Right kidney (tissue), 1 donor: ENCODE measurements around the gene TMEM92.
A peak's percentile ranks its signal among the peaks of the same experiment; 100 is the strongest.
"Not testable (repeated sequence)": the region's sequence is repeated elsewhere in the genome, so short reads cannot be mapped to it uniquely, and the experiment has no call there.

Experiments
- DNase-seq: peaks from one replicate; pipeline ENCODE4 v3.0.0-alpha.2; 2016

Gene TMEM92

DNA sequence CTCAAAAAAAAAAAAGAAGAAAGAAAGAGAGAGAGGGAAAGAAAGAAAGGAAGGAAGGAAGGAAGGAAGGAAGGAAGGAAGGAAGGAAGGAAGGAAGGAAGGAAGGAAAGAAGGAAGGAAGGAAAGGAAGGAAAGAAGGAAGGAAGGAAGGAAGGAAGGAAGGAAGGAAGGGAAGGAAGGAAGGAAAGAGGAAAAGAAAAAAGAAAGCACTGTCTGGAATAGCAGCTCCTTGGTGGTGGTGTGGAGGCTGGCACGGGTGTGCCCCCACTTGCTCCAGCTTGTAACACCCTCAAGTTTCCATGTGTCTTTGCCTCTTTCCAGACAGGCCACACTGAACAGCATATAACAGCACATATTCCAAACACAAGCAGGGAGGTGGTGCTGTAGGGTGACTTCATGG lies 26.6 kb downstream of the TMEM92 start:
- DNase-seq = not testable (repeated sequence)

DNA sequence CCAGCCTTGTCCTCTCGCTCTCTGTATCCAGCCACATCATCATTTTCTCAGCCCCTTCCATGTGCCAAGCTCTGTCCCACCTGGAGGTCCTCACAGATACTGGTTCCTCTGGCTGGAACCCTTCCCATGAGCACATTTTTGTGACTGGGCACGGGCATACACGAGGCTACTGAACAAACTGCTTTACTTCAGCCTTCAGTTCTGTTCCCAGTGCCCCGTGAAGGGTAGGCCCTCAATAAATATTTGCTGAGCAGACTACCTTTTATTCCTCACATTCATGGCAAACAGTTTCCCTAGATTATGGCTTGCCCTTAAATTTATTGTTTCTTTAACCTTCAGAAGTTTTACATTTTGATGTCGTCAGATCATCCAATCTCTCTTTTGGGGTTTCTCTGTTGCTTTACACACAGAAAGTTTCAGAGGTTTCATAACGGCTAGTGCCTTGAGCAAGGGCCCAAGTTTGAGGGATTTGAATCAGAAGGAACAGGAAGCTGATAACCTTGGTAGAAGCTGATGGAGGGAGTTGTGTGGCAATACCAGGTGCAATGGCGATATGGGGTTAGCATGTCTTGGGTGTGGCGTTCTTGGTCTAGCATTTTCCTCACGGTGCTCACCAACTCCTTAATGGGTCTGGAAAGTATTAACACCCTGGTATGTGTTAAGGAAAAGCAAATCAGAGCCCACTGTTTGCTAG lies 27.8 kb downstream of the TMEM92 start:
- DNase-seq = no peak

- DNase-seq = no peak
Observed at GRCh38 chr17:50303051-50303450, 28.8 kb downstream of the TMEM92 start.

GRCh38 chr17:50303596-50303995 lies 29.3 kb downstream of the TMEM92 start:
- no peak for DNase-seq

DNA sequence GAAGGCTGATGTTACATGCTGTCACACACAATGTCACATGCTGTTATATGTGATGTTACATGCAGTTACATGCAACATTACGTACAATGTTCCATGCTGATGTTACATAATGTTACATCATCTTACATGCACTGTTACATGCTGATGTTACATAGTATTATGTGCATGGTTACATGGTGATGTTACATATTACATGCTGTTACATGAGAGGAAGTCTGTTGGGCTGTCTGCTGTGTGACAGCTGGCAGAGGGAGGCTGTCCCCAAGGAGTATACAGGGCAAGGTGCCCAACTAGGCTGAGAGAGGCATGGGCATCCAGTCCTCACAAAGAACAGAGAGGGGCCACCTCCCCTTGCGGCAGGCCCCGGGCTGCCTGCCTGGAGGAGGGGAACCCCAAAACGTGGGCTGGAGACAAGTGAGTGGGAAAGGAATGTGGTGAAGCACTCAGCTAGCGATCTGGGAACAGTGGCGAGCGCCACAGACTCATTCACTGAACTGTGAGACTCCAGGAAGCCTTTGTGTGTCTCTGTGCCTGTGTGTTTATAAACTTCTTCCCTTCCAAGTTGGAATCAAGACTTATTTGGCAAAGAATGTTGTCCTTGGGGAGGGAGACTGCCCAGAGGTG lies 30.6 kb downstream of the TMEM92 start:
- DNase-seq = no peak

- DNase-seq = no peak
Observed at GRCh38 chr17:50307654-50308053, 33.4 kb downstream of the TMEM92 start.

GRCh38 chr17:50308666-50309065 lies 34.4 kb downstream of the TMEM92 start:
- DNase-seq = no peak

DNA sequence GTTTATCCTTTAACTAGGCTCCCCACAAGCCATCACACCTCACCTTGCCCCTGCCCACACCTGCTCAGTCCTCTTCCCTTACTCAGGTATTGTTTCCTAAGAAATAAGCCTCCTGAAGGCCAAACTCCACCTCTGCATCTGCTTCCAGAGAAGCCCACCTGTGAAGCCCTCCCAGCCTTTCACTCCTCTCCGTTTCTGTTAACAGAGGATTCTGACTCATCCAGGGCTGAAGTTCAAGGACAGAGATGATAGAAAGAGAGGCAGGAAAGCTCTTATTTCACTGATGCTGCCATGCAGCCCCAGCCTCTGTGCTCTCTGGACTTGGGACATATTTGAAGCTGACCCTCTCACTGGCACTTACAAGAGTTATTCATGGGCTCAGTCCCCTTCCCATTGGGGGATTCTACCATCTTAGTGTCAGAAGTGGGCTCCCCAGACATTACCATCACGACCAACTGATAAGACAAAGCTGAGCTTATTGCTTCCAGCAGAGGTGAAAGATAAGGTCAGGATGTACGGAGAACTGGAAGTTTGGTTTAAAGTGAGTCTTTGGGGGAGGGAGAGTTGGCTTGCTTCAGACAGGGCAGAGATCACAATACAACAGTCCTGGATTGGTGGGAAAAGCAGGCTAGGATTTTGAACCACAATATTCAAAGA lies 36.3 kb downstream of the TMEM92 start:
- DNase-seq = no peak

GRCh38 chr17:50311112-50311460 lies 36.8 kb downstream of the TMEM92 start:
- no peak for DNase-seq

DNA sequence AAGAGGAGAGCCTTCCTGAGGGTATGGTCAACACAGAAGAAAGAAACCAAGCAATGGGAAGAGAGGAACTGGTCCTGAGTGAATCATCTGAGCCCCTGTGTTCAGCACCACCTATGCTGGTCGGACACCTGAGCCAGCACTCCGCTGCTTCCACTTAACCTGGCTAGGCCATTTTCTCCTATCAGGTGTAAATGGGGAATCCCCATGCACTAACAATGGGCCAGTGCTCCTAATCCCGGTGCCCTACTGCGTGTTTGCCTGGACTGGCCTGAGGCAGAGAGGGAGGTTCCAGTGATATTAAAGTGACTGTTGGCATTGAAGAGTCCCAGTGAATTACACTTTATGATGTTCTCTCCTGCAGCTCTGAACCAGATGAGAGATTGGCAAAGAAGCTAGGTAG lies 37.2 kb downstream of the TMEM92 start:
- DNase-seq = no peak

- DNase-seq = peak; percentile 47
Observed at GRCh38 chr17:50312308-50312707, 38.0 kb downstream of the TMEM92 start.

DNA sequence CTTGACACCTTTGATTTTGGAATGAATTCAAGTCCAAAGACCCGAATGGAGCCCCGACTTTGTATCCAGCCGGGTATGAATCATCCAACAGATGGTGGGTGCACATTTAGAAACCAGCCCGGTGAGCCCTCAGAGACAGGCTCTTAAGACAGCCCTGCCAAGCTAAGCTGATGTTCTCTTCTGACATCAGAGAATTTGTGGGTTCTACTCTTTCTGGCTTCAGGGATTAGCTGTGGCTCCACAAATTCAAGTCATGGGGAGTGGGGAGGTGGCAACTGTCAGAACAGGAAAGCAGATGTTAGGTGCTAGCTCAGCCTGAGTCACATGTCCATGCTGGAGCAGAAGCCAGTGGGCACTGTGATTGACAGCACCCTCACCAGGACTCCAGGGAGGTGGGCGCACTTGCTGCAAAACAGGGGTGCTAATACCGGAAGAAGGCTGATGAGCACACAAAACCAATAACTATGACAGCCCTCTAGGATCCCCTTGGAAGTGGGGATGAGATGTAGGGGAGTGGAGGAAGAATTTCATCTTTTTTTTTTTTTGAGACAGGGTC lies 40.3 kb downstream of the TMEM92 start:
- DNase-seq = no peak

DNA sequence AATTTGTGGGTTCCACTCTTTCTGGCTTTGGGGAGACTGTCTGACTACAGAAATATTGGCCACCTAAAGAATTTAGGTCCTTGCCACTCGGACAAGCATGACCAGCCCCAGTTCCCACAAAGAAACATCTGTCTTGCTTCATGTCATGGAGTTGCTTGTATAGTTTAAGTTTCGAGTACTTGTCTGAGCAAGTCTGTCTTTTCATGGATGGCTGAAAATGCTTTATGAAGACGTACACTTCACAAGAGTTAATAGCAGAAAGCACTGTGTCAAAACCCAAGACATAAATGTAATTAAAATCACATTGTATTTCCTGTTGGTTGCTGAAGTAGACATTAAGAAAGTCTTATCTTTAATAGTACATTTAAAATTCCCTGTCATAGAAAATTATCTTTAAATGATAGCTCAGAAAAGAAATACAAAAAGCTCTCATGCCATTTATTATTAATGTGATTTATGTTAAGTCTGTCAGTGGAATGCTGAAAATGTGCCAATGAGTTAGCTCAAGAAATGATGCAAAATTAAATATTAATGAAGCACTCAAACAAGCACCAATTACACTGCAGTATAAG lies 41.8 kb downstream of the TMEM92 start:
- no peak for DNase-seq

- not testable (repeated sequence) for DNase-seq
Observed at GRCh38 chr17:50316660-50317059, 42.4 kb downstream of the TMEM92 start.

GRCh38 chr17:50317121-50317520 lies 42.9 kb downstream of the TMEM92 start:
- DNase-seq = no peak

DNA sequence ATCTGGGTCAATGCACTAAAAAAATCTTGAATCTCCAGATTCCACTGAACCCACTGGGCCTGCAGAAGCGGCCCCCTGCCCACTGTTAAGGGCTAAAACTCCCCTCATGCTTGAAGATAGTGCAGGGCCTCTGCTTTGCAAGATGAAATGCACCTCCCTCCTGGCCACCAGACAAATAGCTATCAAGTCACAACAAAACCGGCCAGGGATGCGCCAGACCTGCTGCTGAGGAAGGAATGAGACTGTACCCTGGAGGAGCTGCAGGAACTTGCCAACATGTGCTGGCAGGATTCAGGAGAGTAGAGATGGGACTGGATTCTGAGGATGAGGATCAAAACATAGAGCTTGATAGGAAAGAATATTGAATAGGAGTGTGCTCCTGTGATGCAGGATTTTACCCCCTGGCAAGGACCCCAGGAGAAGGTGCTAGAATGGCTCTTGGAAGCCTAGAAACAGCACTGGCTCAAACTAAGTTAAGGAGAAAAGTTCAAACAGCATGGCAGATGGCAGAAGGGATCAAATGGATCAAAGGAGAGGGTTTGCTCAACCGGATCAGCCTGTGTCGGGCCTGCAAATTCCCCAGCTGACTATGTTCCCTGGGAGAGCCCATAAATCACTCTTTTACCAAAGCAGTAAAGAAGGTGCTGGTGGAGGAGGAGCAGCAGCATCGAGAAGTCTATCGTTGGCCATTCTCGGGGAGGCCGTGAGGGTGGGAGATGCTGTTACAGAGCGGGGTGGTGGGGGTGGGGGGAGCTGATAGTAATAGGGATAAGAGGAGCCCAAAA lies 44.4 kb downstream of the TMEM92 start:
- peak; percentile 67 for DNase-seq

- DNase-seq = peak; percentile 31
Observed at GRCh38 chr17:50319306-50320004, 45.2 kb downstream of the TMEM92 start.

- no peak for DNase-seq
Observed at GRCh38 chr17:50322271-50322670, 48.0 kb downstream of the TMEM92 start.

DNA sequence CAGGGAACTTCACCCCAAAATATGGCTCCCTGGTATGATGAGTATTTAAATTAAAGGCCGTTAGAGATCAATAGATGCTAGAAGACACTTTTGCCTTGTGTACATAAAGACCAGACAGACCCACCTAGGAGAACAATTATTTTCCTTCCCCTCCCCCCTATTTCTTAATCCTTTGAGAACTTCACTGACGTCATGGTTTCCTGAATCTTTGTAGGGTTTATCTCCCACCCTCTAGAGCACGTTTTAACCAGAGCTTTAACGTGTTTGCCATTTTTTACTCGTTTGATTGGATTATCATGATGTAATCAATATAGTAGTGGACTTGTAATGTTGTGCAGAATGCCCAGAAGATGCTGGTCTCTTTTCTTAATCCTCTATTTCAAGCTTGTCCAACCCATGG lies 48.8 kb downstream of the TMEM92 start:
- no peak for DNase-seq

- no peak for DNase-seq
Observed at GRCh38 chr17:50325906-50326305, 51.6 kb downstream of the TMEM92 start.

DNA sequence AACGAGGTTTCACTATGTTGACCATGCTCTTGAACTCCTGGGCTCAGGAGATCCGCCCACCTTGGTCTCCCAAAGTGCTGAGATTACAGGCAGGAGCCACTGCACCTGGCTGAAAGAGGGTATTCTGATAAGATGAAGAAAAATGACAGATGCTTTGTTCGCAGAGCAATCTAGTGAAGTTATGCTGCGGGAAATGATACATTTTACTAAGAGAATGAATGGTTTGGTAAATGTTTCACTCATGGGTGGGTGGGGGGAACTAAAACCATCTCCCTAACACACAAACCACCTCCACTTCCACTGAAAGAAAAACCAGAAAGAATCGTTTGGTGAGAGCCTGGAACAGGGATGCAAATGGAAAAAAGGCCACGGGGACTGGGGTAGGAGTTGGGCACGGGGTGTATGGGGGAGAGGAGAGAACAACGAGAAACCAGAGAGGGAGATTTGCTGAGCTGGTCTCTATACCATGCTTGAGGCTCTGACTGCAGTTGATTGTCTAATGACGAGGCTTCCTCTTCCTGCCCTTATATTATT lies 52.6 kb downstream of the TMEM92 start:
- DNase-seq = no peak
